Neural progenitor cell (in vitro differentiated cells): ENCODE results near the gene FAT4.

Experiments used
- EZH2 ChIP-seq: fragments of 200-600 bp; sonication (generic); IDR thresholded peaks from 2 replicates; pipeline ENCODE4 v1.6.1; 2017; ENCODE audit warnings: antibody characterized with exemption, mild to moderate bottlenecking, moderate library complexity
- EZH2phosphoT487 ChIP-seq: fragments of 200-600 bp; sonication (generic); IDR thresholded peaks from 2 replicates; pipeline ENCODE4 v1.6.1; 2017; ENCODE audit warnings: antibody characterized with exemption
- TF ChIP-seq, protein P1 (sequence below): fragments of 200-600 bp; sonication (generic); IDR thresholded peaks from 2 replicates; pipeline ENCODE4 v1.5.1; 2017; ENCODE audit warnings: antibody characterized with exemption, mild to moderate bottlenecking

DNA sequence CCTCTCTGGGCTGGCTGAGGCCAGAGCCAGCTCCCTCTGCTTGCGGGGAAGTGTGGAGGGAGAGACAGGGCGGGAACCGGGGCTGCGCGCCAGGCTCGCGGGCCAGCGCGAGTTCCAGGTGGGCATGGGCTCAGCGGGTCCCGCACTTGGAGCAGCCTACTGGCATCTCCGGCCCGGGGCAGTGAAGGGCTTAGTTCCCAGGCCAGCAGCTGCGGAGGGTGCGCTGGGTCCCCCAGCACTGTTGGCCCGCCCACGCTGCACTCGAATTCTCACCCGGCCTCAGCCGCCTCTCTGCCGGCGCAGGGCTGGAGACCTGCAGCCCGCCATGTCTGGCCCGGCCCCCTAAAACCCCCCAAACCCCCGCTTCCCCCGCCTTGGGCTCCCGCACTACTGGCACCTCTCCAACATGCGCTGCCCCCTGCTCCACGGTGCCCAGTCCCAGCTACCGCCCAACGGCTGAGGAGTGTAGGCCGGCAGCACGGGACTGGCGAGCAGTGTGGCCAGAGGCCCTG is 33.8 kb upstream of the FAT4 start:
- TF ChIP-seq, protein P1, sequence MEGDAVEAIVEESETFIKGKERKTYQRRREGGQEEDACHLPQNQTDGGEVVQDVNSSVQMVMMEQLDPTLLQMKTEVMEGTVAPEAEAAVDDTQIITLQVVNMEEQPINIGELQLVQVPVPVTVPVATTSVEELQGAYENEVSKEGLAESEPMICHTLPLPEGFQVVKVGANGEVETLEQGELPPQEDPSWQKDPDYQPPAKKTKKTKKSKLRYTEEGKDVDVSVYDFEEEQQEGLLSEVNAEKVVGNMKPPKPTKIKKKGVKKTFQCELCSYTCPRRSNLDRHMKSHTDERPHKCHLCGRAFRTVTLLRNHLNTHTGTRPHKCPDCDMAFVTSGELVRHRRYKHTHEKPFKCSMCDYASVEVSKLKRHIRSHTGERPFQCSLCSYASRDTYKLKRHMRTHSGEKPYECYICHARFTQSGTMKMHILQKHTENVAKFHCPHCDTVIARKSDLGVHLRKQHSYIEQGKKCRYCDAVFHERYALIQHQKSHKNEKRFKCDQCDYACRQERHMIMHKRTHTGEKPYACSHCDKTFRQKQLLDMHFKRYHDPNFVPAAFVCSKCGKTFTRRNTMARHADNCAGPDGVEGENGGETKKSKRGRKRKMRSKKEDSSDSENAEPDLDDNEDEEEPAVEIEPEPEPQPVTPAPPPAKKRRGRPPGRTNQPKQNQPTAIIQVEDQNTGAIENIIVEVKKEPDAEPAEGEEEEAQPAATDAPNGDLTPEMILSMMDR, result no peak
- TF ChIP-seq EZH2phosphoT487 (no peak), EZH2 (no peak)
